GM21786 (cell line): ENCODE results near the gene EXOC4.

Experiments
- ATAC-seq: cut with Tn5 transposase; IDR thresholded peaks from one replicate; pipeline ENCODE4 v1.9.1; 2021; ENCODE audit not compliant: unreplicated experiment

The EXOC4 gene

DNA sequence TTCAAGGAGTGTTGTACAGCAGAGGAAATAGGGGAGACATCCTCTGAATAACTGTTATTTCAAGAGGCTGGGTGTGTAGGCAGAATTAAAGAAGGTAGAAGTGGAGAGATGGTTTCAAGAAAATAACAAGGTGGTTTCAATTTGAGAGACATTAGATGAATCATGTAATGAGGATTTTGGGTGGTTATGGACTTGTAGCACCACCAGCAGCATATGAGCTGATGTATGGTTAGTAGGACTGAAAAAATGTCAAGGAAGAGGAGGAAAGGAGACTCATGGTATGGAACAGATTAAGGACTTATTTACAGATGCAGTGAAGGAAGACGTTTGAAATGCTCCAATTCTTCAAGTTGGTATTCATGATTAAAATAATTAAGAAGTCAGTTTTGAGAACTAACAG is 166.2 kb downstream of the EXOC4 start:
- ATAC-seq = no peak

DNA sequence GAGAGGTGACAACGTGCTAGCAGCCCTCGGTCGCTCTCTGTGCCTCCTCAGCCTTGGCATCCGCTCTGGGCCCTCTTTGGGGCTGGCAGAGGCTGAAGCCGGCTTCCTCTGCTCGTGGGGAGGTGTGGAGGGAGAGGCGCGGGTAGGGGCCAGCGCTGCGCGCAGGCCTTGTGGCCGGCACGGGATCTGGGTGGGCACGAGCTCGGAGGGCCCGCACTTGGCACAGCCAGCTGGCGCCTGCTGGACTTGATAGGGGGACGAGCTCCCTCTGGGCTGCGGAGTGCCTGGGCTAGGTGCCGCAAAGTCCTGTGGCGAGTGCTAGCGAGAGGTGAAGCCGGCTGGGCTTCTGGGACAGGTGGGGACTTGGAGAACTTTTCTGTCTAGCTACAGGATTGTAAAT is 170.7 kb downstream of the EXOC4 start:
- no peak for ATAC-seq

DNA sequence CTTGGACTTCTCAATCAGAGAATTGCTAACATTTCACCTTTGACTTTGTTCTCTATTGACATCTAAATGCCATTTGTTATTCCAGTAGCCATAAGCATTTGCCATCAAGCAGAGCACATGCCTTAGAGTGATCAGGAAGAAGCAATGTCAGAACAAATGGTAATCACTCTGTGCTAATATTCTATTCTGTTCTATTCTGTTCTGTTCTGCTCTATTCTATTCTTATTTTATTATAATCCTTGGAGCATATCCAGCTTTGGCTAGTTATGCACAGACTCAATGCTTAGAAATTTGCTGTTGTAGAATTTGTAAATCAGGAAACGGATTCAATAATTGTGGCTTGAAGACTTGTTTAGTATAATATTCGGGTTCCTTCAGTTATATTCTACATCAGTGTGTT is 175.4 kb downstream of the EXOC4 start:
- ATAC-seq = no peak

DNA sequence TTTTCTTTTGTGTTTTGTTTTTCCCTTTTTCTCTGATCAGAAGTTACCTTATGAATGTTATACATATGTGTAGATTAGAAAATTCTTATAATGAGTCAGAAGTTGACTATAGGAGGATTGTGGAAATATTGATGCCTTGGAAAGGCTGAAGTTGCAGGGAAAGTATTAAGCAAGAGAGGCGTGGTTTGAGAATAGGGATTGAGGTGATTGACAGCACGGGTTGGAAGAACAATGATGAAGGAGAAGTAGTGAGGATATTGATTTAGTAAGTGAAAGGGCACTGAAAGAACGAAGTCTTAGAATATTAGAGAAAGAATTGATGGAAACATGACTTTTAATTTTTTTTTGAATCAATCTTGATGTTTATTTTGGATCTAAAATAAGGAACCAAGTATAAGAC is 176.0 kb downstream of the EXOC4 start:
- ATAC-seq = no peak

DNA sequence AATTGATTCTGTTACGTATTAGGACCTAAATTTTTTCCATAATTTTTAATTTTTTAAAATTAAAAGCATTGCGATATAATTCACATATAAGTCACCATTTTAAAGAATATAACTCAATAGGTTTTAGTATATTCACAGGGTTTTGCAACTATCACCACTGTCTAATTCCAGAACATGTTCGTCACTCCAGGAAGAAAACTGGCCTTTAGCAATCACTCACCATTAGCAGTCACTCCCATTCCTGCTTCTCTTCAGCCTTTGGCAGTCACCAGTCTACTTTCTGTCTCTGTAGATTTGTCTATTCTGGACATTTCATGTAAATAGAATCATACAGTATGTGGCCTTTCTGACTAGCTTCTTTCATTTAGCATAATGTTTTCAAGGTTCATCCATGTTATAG is 176.5 kb downstream of the EXOC4 start:
- ATAC-seq = no peak

DNA sequence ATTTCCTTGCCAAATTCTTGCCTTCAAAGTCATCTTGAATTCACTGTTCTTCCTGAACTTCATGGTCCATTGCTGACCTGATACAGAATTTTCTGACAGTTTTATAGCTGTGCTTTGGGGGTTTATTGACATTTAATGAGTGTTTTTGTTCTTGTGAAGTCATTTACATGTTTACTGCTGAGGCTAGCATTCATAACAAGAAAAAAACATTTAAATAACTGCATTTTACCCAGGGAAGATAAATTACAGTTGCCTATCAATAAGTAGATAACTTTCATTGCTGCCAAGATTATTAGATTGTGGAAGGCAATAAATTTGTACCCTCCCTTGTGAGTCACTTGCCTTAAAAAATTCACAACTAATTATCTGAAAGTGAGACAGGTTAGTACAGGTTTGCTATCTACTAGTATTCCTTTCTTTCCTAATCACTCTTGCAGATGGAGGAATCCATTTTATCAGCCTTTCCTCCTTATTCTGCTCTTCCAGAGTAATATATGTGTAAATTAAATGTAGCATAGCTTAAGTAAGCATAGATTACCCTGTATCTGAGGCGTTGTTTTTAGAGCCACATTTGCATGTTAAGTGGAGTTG is 178.4 kb downstream of the EXOC4 start:
- ATAC-seq = no peak

DNA sequence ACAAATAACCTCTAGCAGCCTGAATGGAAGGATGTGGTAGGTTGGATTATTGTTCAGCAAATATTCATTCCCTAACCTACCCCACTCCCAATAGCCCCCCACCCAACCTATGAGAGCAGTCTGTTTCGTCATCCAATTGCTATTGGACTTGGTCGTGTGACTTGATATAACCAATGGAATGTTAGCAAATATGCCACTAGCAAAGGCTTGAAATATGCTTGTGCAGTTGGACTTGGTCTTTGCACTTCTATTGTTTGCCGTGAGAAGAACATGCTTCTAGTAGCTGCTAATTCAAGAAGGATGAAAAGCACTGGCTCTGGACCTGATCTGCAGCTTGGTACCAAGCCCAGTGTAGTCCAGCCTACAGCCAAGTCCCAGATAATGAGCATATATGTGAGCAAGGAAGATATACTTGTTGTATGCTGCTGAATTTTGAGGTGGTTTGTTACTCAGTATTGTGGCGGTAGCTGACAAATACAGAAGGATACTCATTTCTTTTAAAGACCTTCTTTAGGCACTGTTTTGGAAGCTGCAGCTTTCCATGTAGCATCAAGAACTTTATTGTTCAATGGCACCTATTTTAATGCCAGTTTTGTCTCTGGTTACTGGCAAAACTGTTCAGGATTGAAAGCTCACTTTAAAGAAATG is 180.4 kb downstream of the EXOC4 start:
- ATAC-seq = no peak

DNA sequence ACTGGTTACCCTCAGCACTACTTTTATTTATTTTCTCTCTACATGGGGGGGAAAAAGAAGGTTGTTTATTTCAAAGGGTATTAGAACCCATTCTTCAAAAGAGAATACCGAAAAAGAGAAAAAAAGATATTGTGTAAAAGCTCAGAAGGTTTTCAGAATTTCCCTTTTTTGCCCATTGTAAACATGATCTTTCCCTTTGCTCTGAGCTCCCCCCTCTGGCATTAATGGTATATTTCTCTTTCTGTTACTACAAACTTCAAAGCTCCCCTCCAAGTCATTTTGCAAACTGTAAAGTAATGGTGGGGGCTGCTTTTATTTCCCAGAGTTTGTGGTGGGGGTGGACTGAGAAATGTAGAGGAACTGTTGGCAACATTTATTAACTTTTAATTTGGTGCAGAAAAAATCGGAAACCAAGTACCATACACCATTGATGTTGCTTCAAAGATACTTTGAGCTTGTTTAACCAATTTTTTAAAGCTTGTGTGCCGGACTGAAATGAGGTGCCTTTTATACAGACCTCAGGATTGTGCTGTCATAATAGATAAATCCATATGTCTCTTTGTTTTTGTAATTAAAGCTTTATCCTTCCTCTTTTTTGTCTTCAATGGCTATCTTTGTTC is 181.5 kb downstream of the EXOC4 start:
- no peak for ATAC-seq

DNA sequence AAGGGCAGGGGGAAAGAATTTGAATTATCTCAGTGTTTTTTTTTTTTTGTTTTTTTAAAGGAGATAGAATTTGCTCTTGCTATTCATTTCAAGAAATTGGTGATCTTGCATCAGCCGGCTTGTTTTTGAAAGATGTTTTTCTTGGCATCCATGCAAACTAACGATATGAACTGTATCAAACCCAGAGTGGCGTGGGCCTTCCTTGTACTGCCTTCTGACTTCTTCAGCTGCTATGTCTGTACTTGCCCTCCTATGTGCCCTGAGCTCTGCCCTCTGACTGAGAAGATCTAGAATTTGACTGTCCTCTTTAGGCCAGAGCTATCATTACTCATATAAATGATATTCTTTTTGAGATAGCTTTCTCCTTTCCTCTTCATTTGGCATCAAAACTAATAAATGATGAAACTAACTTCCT is 183.1 kb downstream of the EXOC4 start:
- ATAC-seq = no peak

DNA sequence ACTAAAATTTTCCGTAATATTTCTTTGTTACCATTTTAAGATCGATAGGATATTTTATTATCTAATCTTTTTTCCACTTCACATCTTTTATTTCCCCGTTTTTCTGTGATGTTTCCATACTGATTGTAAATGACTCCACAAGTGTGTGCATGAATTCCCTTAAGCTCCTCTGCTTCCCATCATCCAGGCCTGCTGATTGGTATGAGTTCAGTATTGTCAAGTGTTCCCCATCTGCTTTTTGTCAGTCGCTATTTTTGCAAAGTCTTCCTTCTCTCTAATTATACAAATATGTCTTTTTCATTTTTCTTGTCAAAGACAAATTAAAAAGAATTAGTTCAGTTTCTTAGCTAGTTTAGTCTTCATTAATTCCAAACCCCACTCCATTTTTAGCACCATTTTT is 184.7 kb downstream of the EXOC4 start:
- no peak for ATAC-seq

DNA sequence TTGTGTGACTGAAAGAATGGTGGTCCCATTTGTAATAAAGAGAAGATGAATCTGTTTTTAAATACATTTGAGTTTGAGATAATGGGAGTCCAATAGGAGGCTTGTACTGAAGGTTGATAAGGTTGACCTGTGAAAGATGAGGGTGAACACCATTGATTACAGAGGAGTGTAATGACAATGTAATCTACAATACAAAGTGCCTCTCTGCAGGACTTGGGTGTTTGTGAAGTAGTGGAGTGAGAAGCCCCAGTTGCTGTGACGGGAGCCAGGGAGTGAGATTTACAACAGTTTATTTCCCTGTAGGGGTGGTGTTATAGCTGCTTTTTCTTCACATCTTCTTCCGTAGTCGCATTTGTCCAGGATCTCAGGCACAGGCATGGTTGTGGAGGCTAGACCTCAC is 189.9 kb downstream of the EXOC4 start:
- ATAC-seq = no peak

DNA sequence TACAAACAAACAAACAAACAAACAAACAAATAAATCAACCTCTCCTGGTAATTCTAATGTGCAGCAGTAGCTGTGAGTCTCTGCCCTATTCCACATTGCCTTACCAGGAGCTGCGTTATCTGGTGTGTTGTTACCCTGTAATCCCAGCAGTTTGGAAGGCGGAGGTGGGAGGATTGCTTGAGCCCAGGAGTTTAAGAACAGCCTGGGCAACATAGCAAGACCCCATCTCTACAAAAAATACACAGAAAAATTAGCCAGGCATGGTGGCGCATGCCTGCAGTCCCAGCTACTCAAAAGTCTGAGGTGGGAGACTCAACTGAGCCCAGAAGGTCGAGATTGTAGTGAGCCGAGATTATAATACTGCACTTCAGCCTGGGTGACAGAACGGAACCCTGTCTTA is 192.7 kb downstream of the EXOC4 start:
- ATAC-seq = no peak

DNA sequence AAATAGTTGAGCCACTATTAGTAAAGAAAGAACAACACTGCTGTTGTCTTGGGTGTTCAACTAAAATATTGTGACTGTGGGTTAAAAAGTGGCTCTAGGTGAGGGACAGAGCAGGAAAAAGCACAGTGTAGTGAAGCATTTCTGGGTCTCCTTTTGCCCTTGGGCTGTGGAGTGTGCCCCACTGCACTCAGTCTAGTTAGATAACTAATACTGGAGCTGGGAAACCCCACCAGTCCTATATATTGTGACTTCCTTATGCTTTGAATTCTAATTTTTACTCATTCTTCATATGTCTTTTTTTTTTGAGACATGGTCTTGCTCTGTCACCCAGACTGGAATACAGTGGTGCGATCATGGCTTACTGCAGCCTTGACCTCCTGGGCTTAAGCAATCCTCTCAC is 195.1 kb downstream of the EXOC4 start:
- ATAC-seq = no peak

DNA sequence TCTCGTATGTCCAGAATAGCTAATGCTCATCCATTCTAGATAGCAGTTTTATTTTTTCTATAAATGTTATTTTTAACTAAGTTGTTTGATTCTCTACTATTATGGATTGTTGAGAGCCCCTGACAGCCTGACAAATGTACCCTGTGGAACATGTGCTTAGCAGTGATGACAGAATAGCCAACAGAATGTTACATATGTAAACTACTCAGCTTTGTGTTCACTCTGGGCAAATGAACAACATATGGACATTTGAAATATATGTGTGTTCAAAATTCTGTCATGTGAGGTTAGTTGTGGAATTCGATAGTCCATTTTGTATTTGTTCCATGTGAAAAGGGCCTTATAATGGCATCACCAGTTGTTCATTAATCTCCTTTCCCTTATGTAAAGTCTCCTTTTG is 199.7 kb downstream of the EXOC4 start:
- ATAC-seq = no peak

DNA sequence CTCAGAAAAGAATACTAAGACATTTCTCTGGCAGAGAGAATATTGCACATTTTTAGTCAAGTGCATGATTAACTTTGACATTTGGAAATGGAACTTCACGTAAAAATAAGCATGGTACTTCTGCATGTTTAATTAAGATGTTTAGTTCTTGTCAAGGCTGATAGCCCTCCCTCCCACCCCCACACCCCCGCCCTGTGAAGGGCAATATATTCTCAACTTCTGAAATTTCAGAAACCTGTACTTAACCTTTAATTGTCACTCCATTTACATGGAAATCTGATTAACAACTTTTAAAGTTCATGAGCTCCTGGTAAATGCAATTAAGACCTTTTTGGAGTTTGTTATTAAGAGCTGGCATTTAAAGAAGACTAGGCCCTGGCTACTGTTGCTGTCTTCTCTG is 205.8 kb downstream of the EXOC4 start:
- no peak for ATAC-seq

DNA sequence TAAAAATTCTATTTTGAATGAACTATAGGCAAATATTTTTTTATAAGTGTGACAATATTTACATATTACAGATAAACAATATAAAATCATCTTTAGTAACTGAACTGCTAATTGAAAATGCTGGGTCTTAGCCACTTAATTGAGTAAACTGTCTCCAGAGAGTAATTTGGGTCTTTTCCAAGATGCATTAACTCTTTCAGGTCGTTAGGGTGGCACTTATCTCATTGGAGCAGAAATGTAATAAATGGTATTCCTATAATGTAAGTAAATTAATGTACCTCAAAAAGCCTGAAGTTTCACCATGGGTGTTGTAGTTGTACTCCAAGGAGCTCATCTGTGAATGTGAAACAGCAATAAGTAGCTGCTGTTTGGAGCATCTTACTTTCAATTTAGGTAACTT is 208.5 kb downstream of the EXOC4 start:
- no peak for ATAC-seq

DNA sequence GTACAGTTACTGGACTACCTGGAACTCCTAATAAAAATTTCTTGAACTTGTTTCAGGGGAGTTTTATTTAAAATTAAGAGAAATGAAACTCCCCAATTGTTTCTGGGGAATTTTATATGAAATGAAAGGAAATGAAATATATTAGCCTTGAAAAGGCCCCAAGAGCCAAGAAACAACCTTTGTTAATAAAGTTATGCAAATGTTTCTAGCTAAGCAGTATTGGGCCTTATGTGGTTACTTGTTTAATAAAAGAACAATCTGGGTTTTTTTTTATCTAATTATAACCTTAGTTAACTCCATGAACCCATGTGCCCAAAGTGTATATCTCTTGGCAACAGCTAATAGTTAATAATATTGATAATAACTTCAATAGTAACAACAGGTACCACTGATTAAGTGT is 222.8 kb downstream of the EXOC4 start:
- ATAC-seq = no peak

DNA sequence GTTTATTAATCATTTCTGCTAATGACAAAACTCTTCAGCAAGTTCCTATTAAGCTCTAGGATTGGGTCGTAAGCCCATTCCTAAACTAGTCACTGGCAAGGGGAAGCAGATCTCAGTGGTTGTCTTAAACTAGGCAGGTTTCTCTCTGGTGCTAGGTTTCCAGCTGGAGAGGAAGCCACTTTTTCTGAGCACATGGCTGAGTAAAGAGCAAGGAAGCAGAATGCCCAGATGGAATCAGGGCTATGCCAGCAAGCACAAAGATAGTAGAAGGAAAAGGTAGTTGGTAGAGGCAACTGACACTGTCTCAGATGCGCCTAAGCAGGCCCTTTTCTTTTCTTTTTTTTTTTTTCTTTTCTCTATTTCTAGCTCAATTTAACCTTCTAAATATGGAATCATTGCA is 224.9 kb downstream of the EXOC4 start:
- ATAC-seq = no peak

DNA sequence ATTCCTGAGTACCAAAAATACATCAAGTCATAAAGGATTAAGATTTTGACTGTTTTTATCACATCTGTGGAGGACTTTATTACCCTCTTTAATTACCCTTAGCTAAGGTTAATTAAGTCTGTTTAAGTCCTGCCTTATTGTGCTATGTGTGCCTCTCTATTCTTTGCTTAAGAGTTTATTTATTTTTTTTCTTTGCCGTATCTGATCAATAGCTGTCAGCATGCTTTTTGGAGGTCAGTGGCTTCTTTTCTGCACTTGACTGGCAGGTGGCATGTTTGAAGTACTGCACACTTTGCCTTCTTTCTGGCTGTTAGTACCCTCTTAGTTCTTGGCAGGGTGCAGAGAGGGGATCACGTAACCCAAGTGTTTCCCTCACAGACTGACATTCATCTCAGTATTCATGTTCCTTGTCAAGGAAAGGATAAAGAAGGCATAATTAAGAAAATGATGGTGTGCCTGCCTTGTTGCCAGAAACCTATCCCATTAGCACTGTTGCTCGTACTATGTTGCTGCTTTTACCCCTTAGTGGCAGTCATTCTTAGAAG is 225.8 kb downstream of the EXOC4 start:
- ATAC-seq = no peak

DNA sequence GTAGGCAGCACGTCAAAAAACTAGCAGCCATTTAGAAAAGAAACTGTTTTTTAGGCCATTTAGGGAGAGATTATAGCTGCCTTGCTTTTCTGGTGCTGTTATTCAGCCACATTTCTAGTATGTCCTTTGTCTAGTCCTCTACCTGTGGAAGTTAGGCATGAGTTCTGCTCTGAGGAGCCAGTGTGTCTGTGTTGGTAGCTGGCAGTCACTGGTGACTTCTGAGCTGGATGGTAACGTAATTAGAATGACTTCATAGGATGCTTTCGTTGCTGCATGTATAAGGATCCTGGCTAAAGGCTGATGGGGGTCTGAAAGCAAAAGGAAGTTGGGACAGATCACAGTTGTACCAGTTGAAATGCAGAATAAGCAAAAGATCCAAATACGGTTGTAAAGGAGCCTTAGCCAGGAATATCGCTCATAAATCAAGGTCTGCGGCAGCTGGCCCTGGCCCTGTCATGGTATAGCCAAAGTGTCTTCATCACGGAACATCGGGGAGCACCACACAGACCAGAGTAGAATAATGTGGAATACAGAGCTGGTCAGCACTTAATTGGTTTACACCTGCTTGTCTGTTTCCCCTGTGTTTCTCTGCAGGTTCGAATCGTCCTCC is 226.7 kb downstream of the EXOC4 start:
- no peak for ATAC-seq

DNA sequence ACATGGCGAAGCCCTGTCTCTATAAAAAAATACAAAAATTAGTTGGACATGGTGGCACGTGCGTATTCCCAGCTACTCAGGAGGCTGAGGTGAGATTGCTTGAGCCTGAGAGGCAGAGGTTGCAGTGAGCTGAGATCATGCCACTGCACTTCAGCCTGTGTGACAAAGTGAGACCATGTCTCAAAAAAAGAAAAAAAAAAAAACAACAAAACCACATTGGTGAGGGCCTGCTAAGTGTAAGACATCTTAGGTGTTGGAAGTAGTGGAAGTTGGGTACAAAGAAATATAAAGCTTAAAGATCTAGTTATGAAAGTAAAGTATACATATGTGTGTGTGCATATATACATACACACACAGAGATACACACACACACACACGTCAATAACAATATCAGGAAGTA is 228.0 kb downstream of the EXOC4 start:
- no peak for ATAC-seq

DNA sequence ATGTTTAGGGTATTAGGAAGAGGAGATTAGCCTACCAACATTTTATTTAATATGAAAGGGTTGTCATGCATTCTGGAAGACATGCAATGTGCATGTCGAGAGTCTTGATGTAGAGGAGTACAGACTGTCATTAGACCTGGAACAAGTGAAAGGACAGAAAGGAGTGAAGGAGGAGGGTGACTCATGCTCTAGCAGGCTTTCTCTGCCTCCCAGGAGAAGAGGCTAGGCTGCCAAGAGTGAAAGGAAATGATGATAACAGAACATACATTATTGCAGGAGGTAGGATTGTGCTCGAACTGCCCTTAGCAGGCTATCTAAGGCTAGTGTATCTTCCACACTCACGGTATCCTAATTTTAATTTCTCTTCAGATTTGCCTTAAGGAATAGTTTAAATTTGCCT is 228.8 kb downstream of the EXOC4 start:
- ATAC-seq = no peak
